Stomach (tissue), 9 donors: ENCODE data around the gene CDH23. TPM values are rescaled to one million over a fixed set of nuclear protein-coding genes. Genes with fewer than 3 reads are reported as not detected.

Source experiments
- DNase-seq, 2 donors: peaks; one replicate each; pipeline versions ENCODE4 v3.0.0 to v3.0.0-alpha.2; 2013 to 2019
- H3K27ac ChIP-seq, 5 donors: fragments of 200-600 bp in 4 of 5; sonication (generic) in 4 of 5; one replicate each; pipeline ENCODE4 v1.5.1; 2013 to 2019; ENCODE audit warnings: mild to moderate bottlenecking in 1 of 5, moderate library complexity in 1 of 5
- H3K27me3 ChIP-seq, 3 donors: fragments of 200-600 bp; sonication (generic); one replicate each; pipeline ENCODE4 v1.5.1; 2017 to 2019; ENCODE audit warnings: mixed run types in 1 of 3
- H3K36me3 ChIP-seq, 4 donors: fragments of 200-600 bp; sonication (generic); 1 replicate in 3 of 4; 2 replicates in 1 of 4; pipeline ENCODE4 v1.5.1; 2016 to 2019
- H3K4me1 ChIP-seq, 4 donors: fragments of 200-600 bp; sonication (generic); one replicate each; pipeline ENCODE4 v1.5.1; 2016 to 2019
- H3K4me3 ChIP-seq, 4 donors: fragments of 200-600 bp; sonication (generic) in 3 of 4; one replicate each; pipeline ENCODE4 v1.5.1; 2016 to 2019; ENCODE audit warnings: mild to moderate bottlenecking in 1 of 4
- H3K9me3 ChIP-seq, 4 donors: fragments of 200-600 bp; sonication (generic); one replicate each; pipeline ENCODE4 v1.5.1; 2016 to 2019
- CTCF ChIP-seq, 7 experiments: fragments of 450-650 bp in 4 of 7; fragments of 200-600 bp in 3 of 7; sonication (generic) in 3 of 7; IDR thresholded peaks; one replicate each; pipeline ENCODE4 v1.5.1; 2016 to 2019; ENCODE audit warnings: antibody characterized with exemption in 7 of 7, control low read depth in 2 of 7, mild to moderate bottlenecking in 1 of 7
- EP300 ChIP-seq: sonication (generic); formaldehyde crosslinking; IDR thresholded peaks from one replicate; pipeline ENCODE4 v1.6.1; 2017; ENCODE audit warnings: antibody characterized with exemption
- POLR2A ChIP-seq, 4 donors: fragments of 450-650 bp; IDR thresholded peaks; one replicate each; pipeline ENCODE4 v1.6.1; 2016; ENCODE audit warnings: antibody characterized with exemption in 4 of 4, control low read depth in 2 of 4, mild to moderate bottlenecking in 1 of 4, moderate library complexity in 1 of 4
- POLR2AphosphoS5 ChIP-seq, 3 donors: sonication (generic); formaldehyde crosslinking; IDR thresholded peaks; one replicate each; pipeline ENCODE4 v1.6.1; 2016; ENCODE audit warnings: antibody characterized with exemption in 3 of 3
- whole genome bisulfite sequencing, 5 donors: extraction: QIAGEN DNeasy Blood & Tissue Kit in 3 of 5; methylation state at CpG; one replicate each; pipeline versions ENCODE4 v1.1.5 to v1.1.7; 2013 to 2018; 5-methylcytosine and 5-hydroxymethylcytosine counted together
- intact Hi-C: fragments of 100-400 bp; cut with DNase I; formaldehyde crosslinking; loops from one replicate; pipeline ENCODE4 v1.15.1; 2023; ENCODE audit warnings: low total_unique reads
- polyA plus RNA-seq, 3 donors: library from polyadenylated mRNA; stranded (reverse); fragments of 200-250 nt; gene quantifications; one replicate each; pipeline ENCODE4 v1.2.3, GENCODE V29; 2013
- total RNA-seq, 5 donors: library from RNA; depleted of rRNA; stranded (reverse); fragments of >200 nt; gene quantifications; one replicate each; pipeline versions ENCODE4 v1.1.0 to v1.2.3, GENCODE V29; 2014 to 2016
- donor health status: healthy with polysubstance abuse.
- donor health status: Bipolar disorder and iron deficiency.
- donor health status: healthy.

Gene CDH23
- total and polyA plus RNA-seq, 8 donors = 0.31 to 8.2 (median 2.2) TPM

GRCh38 chr10:71408436-71409225, 11.9 kb downstream of the CDH23 start:
- H3K4me1 ChIP-seq = no peaks in the 10 kb centered on the region
- peaks cover 0 to 27% (median 0%) of the 10 kb centered on the region in 3 donors for H3K27me3 ChIP-seq
- TF ChIP-seq POLR2AphosphoS5 (IDR thresholded peaks at IDR 0.05) (no peak), POLR2A (IDR thresholded peaks at IDR 0.05) (no peak), EP300 (no peak), CTCF (IDR thresholded peaks at IDR 0.05) (no peak)
- H3K36me3 ChIP-seq = no peaks in the 10 kb centered on the region
- DNase-seq = no peak
- no peak overlapping the region for H3K4me3 ChIP-seq
- intact Hi-C loops = no loop called here
- H3K9me3 ChIP-seq = peaks cover 0 to 25% (median 15%) of the 10 kb centered on the region in 4 donors
- 65 to 73% (median 71%) methylated on average over 8 to 9 of the region's 9 CpGs for WGBS, 5 donors
- no peak overlapping the region for H3K27ac ChIP-seq

GRCh38 chr10:71409516-71410104, 12.9 kb downstream of the CDH23 start:
- TF ChIP-seq CTCF (IDR thresholded peaks at IDR 0.05) = no peak
- H3K36me3 ChIP-seq = no peaks in the 10 kb centered on the region
- DNase-seq = no peak
- no peak overlapping the region for H3K4me3 ChIP-seq
- no peak overlapping the region for H3K27ac ChIP-seq
- intact Hi-C loops = no loop called here
- 50 to 67% (median 61%) methylated on average over 3 of the region's 3 CpGs for WGBS, 5 donors
- H3K4me1 ChIP-seq = no peaks in the 10 kb centered on the region
- peaks cover 0 to 19% (median 0%) of the 10 kb centered on the region in 3 donors for H3K27me3 ChIP-seq
- H3K9me3 ChIP-seq = peaks cover 0 to 25% (median 15%) of the 10 kb centered on the region in 4 donors

GRCh38 chr10:71413581-71413980, 16.9 kb downstream of the CDH23 start:
- Histone ChIP-seq H3K9me3 (peaks cover 0 to 26% (median 16%) of the 10 kb centered on the region in 4 donors), H3K4me1 (no peaks in the 10 kb centered on the region), H3K27ac (no peak overlapping the region), H3K36me3 (no peaks in the 10 kb centered on the region), H3K27me3 (peaks cover 0 to 9% (median 0%) of the 10 kb centered on the region in 3 donors), H3K4me3 (no peak overlapping the region)
- no peak for TF ChIP-seq EP300
- TF ChIP-seq POLR2A (IDR thresholded peaks at IDR 0.05) = no peak
- TF ChIP-seq POLR2AphosphoS5 (IDR thresholded peaks at IDR 0.05) = no peak
- no peak for TF ChIP-seq CTCF (IDR thresholded peaks at IDR 0.05)
- no peak for DNase-seq
- intact Hi-C loops = no loop called here

- Histone ChIP-seq H3K27me3 (peaks cover 0 to 4% (median 0%) of the 10 kb centered on the region in 3 donors), H3K4me1 (no peaks in the 10 kb centered on the region), H3K9me3 (peaks cover 0 to 26% (median 16%) of the 10 kb centered on the region in 4 donors), H3K27ac (no peak overlapping the region), H3K4me3 (no peak overlapping the region), H3K36me3 (no peaks in the 10 kb centered on the region)
- intact Hi-C loops = no loop called here
- TF ChIP-seq EP300 (no peak), POLR2AphosphoS5 (IDR thresholded peaks at IDR 0.05) (no peak), POLR2A (IDR thresholded peaks at IDR 0.05) (no peak), CTCF (IDR thresholded peaks at IDR 0.05) (no peak)
- 13 to 50% (median 21%) methylated on average over 1 of the region's 1 CpG for WGBS, 5 donors
- DNase-seq = no peak
Observed at GRCh38 chr10:71414359-71414758, 17.6 kb downstream of the CDH23 start.
